K562 treated with DMSO at 1 percent for 12 hours (cell line): ENCODE results near the gene MTHFD2. TPM values are rescaled to one million over a fixed set of nuclear protein-coding genes. Genes with fewer than 3 reads are reported as not detected.

Experiments
- total RNA-seq: library from RNA; unstranded; fragments of 300-600 nt; gene quantifications from 2 replicates; pipeline ENCODE4 v1.2.3, GENCODE V29; 2022; ENCODE audit not compliant: insufficient read depth

Gene MTHFD2
- total RNA-seq = 184 and 295 TPM in 2 replicates

DNA sequence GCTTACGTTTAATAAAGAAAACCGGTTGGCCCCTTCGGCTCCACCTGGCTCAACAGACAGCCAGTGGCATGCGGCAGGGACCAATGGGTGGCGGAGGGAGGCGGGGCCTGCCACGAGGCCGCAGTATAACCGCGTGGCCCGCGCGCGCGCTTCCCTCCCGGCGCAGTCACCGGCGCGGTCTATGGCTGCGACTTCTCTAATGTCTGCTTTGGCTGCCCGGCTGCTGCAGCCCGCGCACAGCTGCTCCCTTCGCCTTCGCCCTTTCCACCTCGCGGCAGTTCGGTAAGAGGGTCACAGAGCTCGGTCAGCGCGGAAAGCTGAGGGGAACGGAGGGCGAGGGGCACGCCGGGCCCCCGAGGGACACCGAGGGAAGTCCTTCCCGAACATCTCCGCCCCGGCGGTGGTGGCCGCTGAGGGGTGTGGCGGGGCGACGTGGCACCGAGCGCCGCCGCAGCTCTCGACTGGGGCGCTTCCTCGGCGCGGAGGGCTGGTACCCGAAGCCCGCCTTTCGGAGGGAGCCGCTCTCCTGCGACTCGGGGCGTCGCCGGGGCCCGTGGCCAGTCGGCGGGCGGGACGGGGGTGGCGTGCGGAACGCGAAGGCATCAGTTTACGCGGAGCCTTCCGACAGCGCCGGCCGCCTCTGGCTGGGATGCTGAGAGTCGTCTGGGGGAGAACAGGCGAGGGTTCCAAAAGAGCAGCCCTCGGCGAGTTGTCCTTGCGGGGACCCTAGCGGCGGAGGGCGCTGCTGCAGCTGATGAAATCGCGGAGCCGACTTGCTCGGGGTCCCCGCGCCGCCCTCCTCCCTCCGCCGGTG, at the start of gene MTHFD2:
TSS of gene MTHFD2 (plus strand) at position 155 of the 814 bp plus-strand sequence. CDS start at position 182, 27 bp downstream.

DNA sequence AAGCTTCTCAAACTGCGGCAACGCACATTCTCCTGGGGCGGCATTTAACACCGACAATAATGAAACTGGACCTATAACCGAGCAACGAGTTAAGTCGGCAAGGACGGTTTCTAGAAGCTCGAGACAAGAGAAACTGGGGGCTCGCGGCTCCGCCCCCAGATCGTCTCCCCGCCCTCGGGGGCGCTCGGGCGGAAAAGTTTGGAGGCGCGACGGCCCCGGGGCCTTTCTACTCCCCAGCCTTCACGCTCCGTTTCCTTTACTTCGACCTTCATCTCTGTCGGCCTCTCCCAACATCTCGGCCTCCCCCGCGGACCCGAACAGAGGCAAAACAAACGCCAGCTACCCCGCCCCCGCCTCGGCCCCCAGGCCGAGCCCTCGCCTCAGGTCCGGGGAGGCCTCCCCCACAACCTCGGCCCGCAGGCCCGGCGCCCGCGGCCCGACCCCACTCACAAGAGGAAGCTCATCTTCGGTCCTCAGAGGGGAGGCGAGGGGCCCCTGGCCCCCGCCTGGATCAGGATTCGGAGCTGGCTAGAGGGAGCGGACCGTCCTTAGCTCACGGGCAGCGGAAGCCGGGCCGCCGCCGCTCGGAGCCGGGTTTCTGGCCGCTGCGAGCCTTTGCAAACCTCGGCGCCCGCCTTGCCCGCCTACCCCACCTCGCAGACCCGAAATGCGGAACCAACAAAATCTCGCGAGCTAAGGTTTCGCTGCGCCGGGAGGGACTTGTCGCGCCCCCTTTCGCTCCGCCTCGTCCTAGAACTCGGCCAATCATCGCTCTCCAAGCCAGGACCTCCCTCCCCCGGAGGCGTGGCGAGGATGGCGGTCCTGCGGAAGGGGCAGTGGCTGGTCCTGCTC, 20.0 kb upstream of the MTHFD2 start, which contains the start of gene MOB1A:
TSS of gene MOB1A (minus strand) at position 669 of the 852 bp plus-strand sequence. CDS start at position 464, 205 bp downstream.

Other genes starting within 250 kb of the MTHFD2 start
- gene TET3, start 213.7 kb upstream of the MTHFD2 start, total RNA-seq = 1.7 and 12.6 TPM in 2 replicates
- 89.1 and 101 TPM in 2 replicates for gene BOLA3, start 50.7 kb upstream of the MTHFD2 start, total RNA-seq
- 31.4 and 95.7 TPM in 2 replicates for gene MOB1A, start 19.7 kb upstream of the MTHFD2 start, total RNA-seq
- 0.54 TPM in 1 of 2 replicates, not detected in the other for gene SLC4A5, start 144.8 kb downstream of the MTHFD2 start, total RNA-seq
- gene DCTN1, start 181.7 kb downstream of the MTHFD2 start, total RNA-seq = 37.6 and 65.9 TPM in 2 replicates
- 0.34 TPM in 1 of 2 replicates, not detected in the other for gene C2orf81, start 223.0 kb downstream of the MTHFD2 start, total RNA-seq
- 10.1 and 19.4 TPM in 2 replicates for gene WDR54, start 223.1 kb downstream of the MTHFD2 start, total RNA-seq
- 5.8 and 7.7 TPM in 2 replicates for gene RTKN, start 243.3 kb downstream of the MTHFD2 start, total RNA-seq